Transverse colon (tissue), 3 donors: ENCODE results near the gene LRAT.
"Not testable (repeated sequence)": the region's sequence is repeated elsewhere in the genome, so short reads cannot be mapped to it uniquely, and the experiment has no call there.

Experiments
- POLR2A ChIP-seq: fragments of 450-650 bp; IDR thresholded peaks from one replicate; pipeline ENCODE4 v1.6.1; 2016; ENCODE audit warnings: antibody characterized with exemption, mild to moderate bottlenecking, moderate library complexity
- TF ChIP-seq, protein P1 (sequence below), 5 experiments: fragments of 200-600 bp in 3 of 5; fragments of 450-650 bp in 2 of 5; sonication (generic) in 3 of 5; IDR thresholded peaks; 1 replicate in 2 of 5; 2 replicates in 3 of 5; pipeline ENCODE4 v1.5.1; 2016 to 2017; ENCODE audit warnings: antibody characterized with exemption in 5 of 5, inconsistent platforms in 3 of 5, mild to moderate bottlenecking in 2 of 5, moderate library complexity in 1 of 5

GRCh38 chr4:154723601-154724000 lies 20.2 kb upstream of the LRAT start:
- TF ChIP-seq, protein P1, sequence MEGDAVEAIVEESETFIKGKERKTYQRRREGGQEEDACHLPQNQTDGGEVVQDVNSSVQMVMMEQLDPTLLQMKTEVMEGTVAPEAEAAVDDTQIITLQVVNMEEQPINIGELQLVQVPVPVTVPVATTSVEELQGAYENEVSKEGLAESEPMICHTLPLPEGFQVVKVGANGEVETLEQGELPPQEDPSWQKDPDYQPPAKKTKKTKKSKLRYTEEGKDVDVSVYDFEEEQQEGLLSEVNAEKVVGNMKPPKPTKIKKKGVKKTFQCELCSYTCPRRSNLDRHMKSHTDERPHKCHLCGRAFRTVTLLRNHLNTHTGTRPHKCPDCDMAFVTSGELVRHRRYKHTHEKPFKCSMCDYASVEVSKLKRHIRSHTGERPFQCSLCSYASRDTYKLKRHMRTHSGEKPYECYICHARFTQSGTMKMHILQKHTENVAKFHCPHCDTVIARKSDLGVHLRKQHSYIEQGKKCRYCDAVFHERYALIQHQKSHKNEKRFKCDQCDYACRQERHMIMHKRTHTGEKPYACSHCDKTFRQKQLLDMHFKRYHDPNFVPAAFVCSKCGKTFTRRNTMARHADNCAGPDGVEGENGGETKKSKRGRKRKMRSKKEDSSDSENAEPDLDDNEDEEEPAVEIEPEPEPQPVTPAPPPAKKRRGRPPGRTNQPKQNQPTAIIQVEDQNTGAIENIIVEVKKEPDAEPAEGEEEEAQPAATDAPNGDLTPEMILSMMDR (IDR thresholded peaks at IDR 0.05): not testable (repeated sequence)
- not testable (repeated sequence) for TF ChIP-seq POLR2A
